PC-9 (cell line): Measurements from ENCODE around the gene F12.

Experiments
- CTCF ChIP-seq: fragments of 200-600 bp; sonication (generic); conservative IDR thresholded peaks from 2 replicates; pipeline ENCODE4 v1.6.1; 2017; ENCODE audit warnings: mixed run types, antibody characterized with exemption, mild to moderate bottlenecking, moderate library complexity
- EZH2 ChIP-seq: fragments of 200-600 bp; sonication (generic); IDR thresholded peaks from 2 replicates; pipeline ENCODE4 v1.8.0; 2017; ENCODE audit warnings: antibody characterized with exemption, low read depth

- TF ChIP-seq CTCF (no peak), EZH2 (no peak)
Observed at GRCh38 chr5:177363565-177363964, 45.8 kb downstream of the F12 start.
